CD4-positive, alpha-beta T cell (primary cell): ENCODE data around the gene GPR107. TPM values are rescaled to one million over a fixed set of nuclear protein-coding genes. Genes with fewer than 3 reads are reported as not detected.

Experiments
- ATAC-seq: fragments of 200-7000 bp; cut with Tn5 transposase; one replicate; pipeline ENCODE4 v1.10.0; 2022; ENCODE audit warnings: mild to moderate bottlenecking; ENCODE audit not compliant: poor library complexity
- CTCF ChIA-PET: fragments of 350-600 bp; sonication (Branson Sonifier 250); formaldehyde crosslinking; loops from one replicate; lab custom pipeline; 2021; ENCODE audit warnings: antibody characterized with exemption, inconsistent platforms; lab: Charles Lee
- POLR2A ChIA-PET: fragments of 350-600 bp; sonication (Branson Sonifier 250); formaldehyde crosslinking; loops from one replicate; lab custom pipeline; 2021; ENCODE audit warnings: antibody characterized with exemption, inconsistent platforms; lab: Charles Lee
- DNase-seq, 14 experiments: peaks; one replicate each; pipeline ENCODE4 v3.0.0-alpha.2; 2013 to 2020; ENCODE audit warnings: mixed read lengths in 2 of 14
- H3K27ac ChIP-seq, 2 donors: one replicate each; pipeline versions ENCODE4 v1.5.1 to v1.7.0; 2013; ENCODE audit warnings: low read length in 2 of 2, low read depth in 1 of 2, mild to moderate bottlenecking in 1 of 2
- H3K27me3 ChIP-seq, 2 experiments: 1 replicate in 1 of 2; 2 replicates in 1 of 2; pipeline versions ENCODE4 v1.6.1 to v1.7.0; 2013; ENCODE audit warnings: low read length in 2 of 2, control low read depth in 1 of 2, mild to moderate bottlenecking in 1 of 2, moderate library complexity in 1 of 2; ENCODE audit not compliant: insufficient read depth in 2 of 2, control insufficient read depth in 1 of 2
- H3K36me3 ChIP-seq: one replicate; pipeline ENCODE4 v1.6.1; 2013; ENCODE audit warnings: low read length, control low read depth; ENCODE audit not compliant: insufficient read depth
- H3K4me1 ChIP-seq: one replicate; pipeline ENCODE4 v1.6.1; 2013; ENCODE audit warnings: low read length, control low read depth; ENCODE audit not compliant: insufficient read depth
- H3K4me3 ChIP-seq: one replicate; pipeline ENCODE4 v1.5.1; 2013; ENCODE audit warnings: mild to moderate bottlenecking, low read length, moderate library complexity
- H3K9me3 ChIP-seq, 2 experiments: 1 replicate in 1 of 2; 2 replicates in 1 of 2; pipeline versions ENCODE4 v1.6.1 to v1.7.0; 2013; ENCODE audit warnings: low read length in 2 of 2, mild to moderate bottlenecking in 2 of 2, control low read depth in 1 of 2, moderate library complexity in 1 of 2; ENCODE audit not compliant: control insufficient read depth in 1 of 2, insufficient read depth in 1 of 2
- H3K27ac Mint-ChIP-seq: one replicate; pipeline ENCODE4 v1.8.0; 2020; ENCODE audit warnings: mixed read lengths
- H3K27me3 Mint-ChIP-seq: one replicate; pipeline ENCODE4 v1.8.0; 2021; ENCODE audit warnings: mixed read lengths
- H3K36me3 Mint-ChIP-seq: one replicate; pipeline ENCODE4 v1.8.0; 2021; ENCODE audit warnings: low read depth, mixed read lengths
- H3K4me1 Mint-ChIP-seq: one replicate; pipeline ENCODE4 v1.8.0; 2021; ENCODE audit warnings: low read depth, mixed read lengths
- H3K4me3 Mint-ChIP-seq: one replicate; pipeline ENCODE4 v1.8.0; 2020; ENCODE audit warnings: mild to moderate bottlenecking, mixed read lengths
- H3K9me3 Mint-ChIP-seq: one replicate; pipeline ENCODE4 v1.8.0; 2020; ENCODE audit warnings: mixed read lengths
- CTCF ChIP-seq: fragments of 200-600 bp; IDR thresholded peaks from one replicate; pipeline ENCODE4 v1.8.0; 2022; ENCODE audit warnings: antibody characterized with exemption, mild to moderate bottlenecking
- intact Hi-C, 2 experiments: fragments of 100-400 bp; cut with DNase I in 1 of 2; cut with micrococcal nuclease in 1 of 2; formaldehyde crosslinking; loops; one replicate each; pipeline versions ENCODE4 v1.15.1 to v1.9.0; 2023 to 2025; cut with DNase I, micrococcal nuclease
- total RNA-seq, 174 experiments: library from RNA in 2 of 174; stranded (reverse) in 2 of 174; gene quantifications; one replicate each; pipeline ENCODE4 v1.2.3 and lab custom pipeline; 2021 to 2026

Gene GPR107
- total RNA-seq, 2 experiments from 2014 or later, result 18.9 to 19.2 TPM

GRCh38 chr9:130024597-130024994, 29.1 kb upstream of the GPR107 start:
- no peaks in the 10 kb centered on the region for H3K9me3 Mint-ChIP-seq
- peaks cover 98% of the 10 kb centered on the region for H3K4me1 Mint-ChIP-seq
- Histone ChIP-seq H3K9me3 (peaks cover 0 to 3% of the 10 kb centered on the region in 2 experiments), H3K4me1 (peaks cover 76% of the 10 kb centered on the region), H3K27me3 (no peaks in the 10 kb centered on the region), H3K36me3 (peaks cover 27% of the 10 kb centered on the region), H3K4me3 (no peak overlapping the region), H3K27ac (peak overlapping the region in 1 of 2 donors; percentile 31)
- ATAC-seq, result no peak
- intact Hi-C loops, result no loop called here
- CTCF ChIA-PET, result interaction anchor here (0.6 kb wide), 1 partner anchor 14 kb away, joined by 3 read pairs; no protein-coding TSS in a partner anchor
- H3K27me3 Mint-ChIP-seq, result no peaks in the 10 kb centered on the region
- no peak for DNase-seq
- H3K36me3 Mint-ChIP-seq, result peaks cover 80% of the 10 kb centered on the region
- H3K27ac Mint-ChIP-seq, result peak overlapping the region; percentile 81
- POLR2A ChIA-PET, result interaction anchor here (0.9 kb wide), 1 partner anchor 13 kb away, joined by 6 read pairs; no protein-coding TSS in a partner anchor
- no peak overlapping the region for H3K4me3 Mint-ChIP-seq
- no peak for TF ChIP-seq CTCF

GRCh38 chr9:130026583-130027340, 26.9 kb upstream of the GPR107 start:
- ATAC-seq (no peak), DNase-seq (peak in 2 of 14 experiments; percentile 65 to 73)
- H3K27ac ChIP-seq, result peak overlapping the region in 1 of 2 donors; percentile 42
- no peak for TF ChIP-seq CTCF
- ChIA-PET POLR2A (interaction anchor here (0.7 to 2.9 kb wide), 7 partner anchors 11 to 140 kb away, joined by 3 to 8 read pairs (median 4); no protein-coding TSS in a partner anchor), CTCF (interaction anchor here (1.4 kb wide), 1 partner anchor 12 kb away, joined by 12 read pairs; no protein-coding TSS in a partner anchor)
- H3K27me3 ChIP-seq, result no peaks in the 10 kb centered on the region
- peaks cover 98% of the 10 kb centered on the region for H3K4me1 Mint-ChIP-seq
- peaks cover 17% of the 10 kb centered on the region for H3K36me3 ChIP-seq
- H3K4me3 ChIP-seq, result no peak overlapping the region
- H3K9me3 ChIP-seq, result peaks cover 0 to 3% of the 10 kb centered on the region in 2 experiments
- intact Hi-C loops, result no loop called here
- H3K9me3 Mint-ChIP-seq, result no peaks in the 10 kb centered on the region
- peak overlapping the region; percentile 58 for H3K4me3 Mint-ChIP-seq
- peaks cover 87% of the 10 kb centered on the region for H3K4me1 ChIP-seq
- peaks cover 63% of the 10 kb centered on the region for H3K36me3 Mint-ChIP-seq
- no peaks in the 10 kb centered on the region for H3K27me3 Mint-ChIP-seq
- peak overlapping the region; percentile 92 for H3K27ac Mint-ChIP-seq

- peak overlapping the region; percentile 34 to 42 for H3K27ac ChIP-seq
- intact Hi-C loops, result no loop called here
- Mint-ChIP-seq H3K9me3 (no peaks in the 10 kb centered on the region), H3K27ac (peak overlapping the region; percentile 92), H3K27me3 (no peaks in the 10 kb centered on the region), H3K36me3 (peaks cover 65% of the 10 kb centered on the region), H3K4me1 (peaks cover 100% of the 10 kb centered on the region), H3K4me3 (peak overlapping the region; percentile 27)
- ChIA-PET POLR2A (interaction anchor here (0.7 to 4.0 kb wide), 10 partner anchors 8 to 141 kb away, joined by 3 to 58 read pairs (median 4); partner anchors contain the start of gene FNBP1), CTCF (interaction anchor here (1.4 kb wide), 2 partner anchors 23 to 44 kb away, joined by 4 read pairs; no protein-coding TSS in a partner anchor)
- H3K4me3 ChIP-seq, result no peak overlapping the region
- H3K9me3 ChIP-seq, result peaks cover 0 to 3% of the 10 kb centered on the region in 2 experiments
- no peaks in the 10 kb centered on the region for H3K27me3 ChIP-seq
- H3K36me3 ChIP-seq, result peaks cover 14% of the 10 kb centered on the region
- DNase-seq (no peak), ATAC-seq (no peak)
- TF ChIP-seq CTCF, result no peak
- H3K4me1 ChIP-seq, result peaks cover 84% of the 10 kb centered on the region
These were observed 26.0 kb upstream of the GPR107 start for GRCh38 chr9:130027533-130028365.
